ENCODE results near the gene RAD51B.

DNA sequence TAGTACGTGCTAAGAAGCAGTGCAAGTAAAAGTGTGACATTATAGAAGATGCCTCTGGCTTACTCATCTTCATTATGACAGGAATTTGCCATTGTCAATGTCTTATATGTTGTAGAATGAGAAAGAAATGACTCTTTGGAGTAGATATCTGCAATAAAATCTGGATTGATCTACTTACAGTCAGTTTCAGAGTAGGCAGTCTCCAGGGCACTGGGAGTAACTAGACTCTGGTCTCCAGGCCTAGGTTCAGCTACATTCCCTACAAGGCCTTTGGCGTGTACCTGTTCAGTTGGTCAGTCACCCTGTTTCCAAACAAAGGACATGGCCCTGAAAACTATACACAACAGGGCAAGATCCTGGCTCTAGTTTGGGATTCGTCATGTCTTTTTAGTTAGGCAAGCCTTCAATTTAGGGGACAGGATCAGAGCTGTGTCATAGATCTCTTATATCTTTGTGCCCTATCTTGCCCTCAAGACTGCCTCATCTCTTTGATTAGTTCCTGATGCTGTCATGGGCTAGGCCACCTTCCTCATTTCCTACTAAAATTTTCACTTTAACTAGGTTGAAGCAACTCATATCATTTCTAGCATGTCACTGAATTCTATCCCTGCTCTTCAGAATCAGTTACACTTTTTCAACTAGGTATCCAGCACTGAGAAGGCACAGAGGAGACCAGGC is 410.0 kb downstream of the RAD51B start:
- TF ChIP-seq SREBF2 (CRISPR knock-in tag; IDR thresholded peaks at IDR 0.05) (no peak), HIVEP1 (CRISPR knock-in tag; IDR thresholded peaks at IDR 0.05) (no peak), SP1 (CRISPR knock-in tag; IDR thresholded peaks at IDR 0.05) (no peak), SMARCC2 (IDR thresholded peaks at IDR 0.05; ENCODE audit: low read depth) (no peak), ZNF140 (CRISPR knock-in tag; IDR thresholded peaks at IDR 0.05) (no peak), ESRRA (IDR thresholded peaks at IDR 0.05; ENCODE audit: borderline replicate concordance, low read depth) (no peak)
- TF ChIP-seq, protein P1, sequence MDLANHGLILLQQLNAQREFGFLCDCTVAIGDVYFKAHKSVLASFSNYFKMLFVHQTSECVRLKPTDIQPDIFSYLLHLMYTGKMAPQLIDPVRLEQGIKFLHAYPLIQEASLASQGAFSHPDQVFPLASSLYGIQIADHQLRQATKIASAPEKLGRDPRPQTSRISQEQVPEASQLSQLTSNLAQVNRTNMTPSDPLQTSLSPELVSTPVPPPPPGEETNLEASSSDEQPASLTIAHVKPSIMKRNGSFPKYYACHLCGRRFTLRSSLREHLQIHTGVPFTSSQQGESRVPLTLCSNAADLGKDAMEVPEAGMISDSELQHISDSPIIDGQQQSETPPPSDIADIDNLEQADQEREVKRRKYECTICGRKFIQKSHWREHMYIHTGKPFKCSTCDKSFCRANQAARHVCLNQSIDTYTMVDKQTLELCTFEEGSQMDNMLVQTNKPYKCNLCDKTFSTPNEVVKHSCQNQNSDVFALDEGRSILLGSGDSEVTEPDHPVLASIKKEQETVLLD (IDR thresholded peaks at IDR 0.05), result no peak
- TF ChIP-seq, protein P2, sequence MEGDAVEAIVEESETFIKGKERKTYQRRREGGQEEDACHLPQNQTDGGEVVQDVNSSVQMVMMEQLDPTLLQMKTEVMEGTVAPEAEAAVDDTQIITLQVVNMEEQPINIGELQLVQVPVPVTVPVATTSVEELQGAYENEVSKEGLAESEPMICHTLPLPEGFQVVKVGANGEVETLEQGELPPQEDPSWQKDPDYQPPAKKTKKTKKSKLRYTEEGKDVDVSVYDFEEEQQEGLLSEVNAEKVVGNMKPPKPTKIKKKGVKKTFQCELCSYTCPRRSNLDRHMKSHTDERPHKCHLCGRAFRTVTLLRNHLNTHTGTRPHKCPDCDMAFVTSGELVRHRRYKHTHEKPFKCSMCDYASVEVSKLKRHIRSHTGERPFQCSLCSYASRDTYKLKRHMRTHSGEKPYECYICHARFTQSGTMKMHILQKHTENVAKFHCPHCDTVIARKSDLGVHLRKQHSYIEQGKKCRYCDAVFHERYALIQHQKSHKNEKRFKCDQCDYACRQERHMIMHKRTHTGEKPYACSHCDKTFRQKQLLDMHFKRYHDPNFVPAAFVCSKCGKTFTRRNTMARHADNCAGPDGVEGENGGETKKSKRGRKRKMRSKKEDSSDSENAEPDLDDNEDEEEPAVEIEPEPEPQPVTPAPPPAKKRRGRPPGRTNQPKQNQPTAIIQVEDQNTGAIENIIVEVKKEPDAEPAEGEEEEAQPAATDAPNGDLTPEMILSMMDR (IDR thresholded peaks at IDR 0.05 in 2 of 3, conservative IDR thresholded peaks at IDR 0.05 in 1 of 3; ENCODE audit: insufficient read depth in 2 of 3, low read depth in 1 of 3, low read length in 3 of 3), result no peak

All from K562 (cell line).